CD4-positive, alpha-beta T cell (primary cell): Measurements from ENCODE around the gene ZMPSTE24. TPM values are rescaled to one million over a fixed set of nuclear protein-coding genes. Genes with fewer than 3 reads are reported as not detected.

Source experiments
- ATAC-seq: fragments of 200-7000 bp; cut with Tn5 transposase; one replicate; pipeline ENCODE4 v1.10.0; 2022; ENCODE audit warnings: mild to moderate bottlenecking; ENCODE audit not compliant: poor library complexity
- CTCF ChIA-PET: fragments of 350-600 bp; sonication (Branson Sonifier 250); formaldehyde crosslinking; loops from one replicate; lab custom pipeline; 2021; ENCODE audit warnings: antibody characterized with exemption, inconsistent platforms; lab: Charles Lee
- POLR2A ChIA-PET: fragments of 350-600 bp; sonication (Branson Sonifier 250); formaldehyde crosslinking; loops from one replicate; lab custom pipeline; 2021; ENCODE audit warnings: antibody characterized with exemption, inconsistent platforms; lab: Charles Lee
- DNase-seq, 14 experiments: peaks; one replicate each; pipeline ENCODE4 v3.0.0-alpha.2; 2013 to 2020; ENCODE audit warnings: mixed read lengths in 2 of 14
- H3K27ac ChIP-seq, 2 donors: one replicate each; pipeline versions ENCODE4 v1.5.1 to v1.7.0; 2013; ENCODE audit warnings: low read length in 2 of 2, low read depth in 1 of 2, mild to moderate bottlenecking in 1 of 2
- H3K27me3 ChIP-seq, 2 experiments: 1 replicate in 1 of 2; 2 replicates in 1 of 2; pipeline versions ENCODE4 v1.6.1 to v1.7.0; 2013; ENCODE audit warnings: low read length in 2 of 2, control low read depth in 1 of 2, mild to moderate bottlenecking in 1 of 2, moderate library complexity in 1 of 2; ENCODE audit not compliant: insufficient read depth in 2 of 2, control insufficient read depth in 1 of 2
- H3K36me3 ChIP-seq: one replicate; pipeline ENCODE4 v1.6.1; 2013; ENCODE audit warnings: low read length, control low read depth; ENCODE audit not compliant: insufficient read depth
- H3K4me1 ChIP-seq: one replicate; pipeline ENCODE4 v1.6.1; 2013; ENCODE audit warnings: low read length, control low read depth; ENCODE audit not compliant: insufficient read depth
- H3K4me3 ChIP-seq: one replicate; pipeline ENCODE4 v1.5.1; 2013; ENCODE audit warnings: mild to moderate bottlenecking, low read length, moderate library complexity
- H3K9me3 ChIP-seq, 2 experiments: 1 replicate in 1 of 2; 2 replicates in 1 of 2; pipeline versions ENCODE4 v1.6.1 to v1.7.0; 2013; ENCODE audit warnings: low read length in 2 of 2, mild to moderate bottlenecking in 2 of 2, control low read depth in 1 of 2, moderate library complexity in 1 of 2; ENCODE audit not compliant: control insufficient read depth in 1 of 2, insufficient read depth in 1 of 2
- H3K27ac Mint-ChIP-seq: one replicate; pipeline ENCODE4 v1.8.0; 2020; ENCODE audit warnings: mixed read lengths
- H3K27me3 Mint-ChIP-seq: one replicate; pipeline ENCODE4 v1.8.0; 2021; ENCODE audit warnings: mixed read lengths
- H3K36me3 Mint-ChIP-seq: one replicate; pipeline ENCODE4 v1.8.0; 2021; ENCODE audit warnings: low read depth, mixed read lengths
- H3K4me1 Mint-ChIP-seq: one replicate; pipeline ENCODE4 v1.8.0; 2021; ENCODE audit warnings: low read depth, mixed read lengths
- H3K4me3 Mint-ChIP-seq: one replicate; pipeline ENCODE4 v1.8.0; 2020; ENCODE audit warnings: mild to moderate bottlenecking, mixed read lengths
- H3K9me3 Mint-ChIP-seq: one replicate; pipeline ENCODE4 v1.8.0; 2020; ENCODE audit warnings: mixed read lengths
- intact Hi-C, 2 experiments: fragments of 100-400 bp; cut with DNase I in 1 of 2; cut with micrococcal nuclease in 1 of 2; formaldehyde crosslinking; loops; one replicate each; pipeline versions ENCODE4 v1.15.1 to v1.9.0; 2023 to 2025; cut with DNase I, micrococcal nuclease
- total RNA-seq, 174 experiments: library from RNA in 2 of 174; stranded (reverse) in 2 of 174; gene quantifications; one replicate each; pipeline ENCODE4 v1.2.3 and lab custom pipeline; 2021 to 2026
- TF ChIP-seq, protein P1 (sequence below): fragments of 200-600 bp; IDR thresholded peaks from one replicate; pipeline ENCODE4 v1.8.0; 2022; ENCODE audit warnings: antibody characterized with exemption, mild to moderate bottlenecking

The ZMPSTE24 gene
- total RNA-seq, 2 experiments from 2014 or later, result 8.7 to 8.8 TPM

DNA sequence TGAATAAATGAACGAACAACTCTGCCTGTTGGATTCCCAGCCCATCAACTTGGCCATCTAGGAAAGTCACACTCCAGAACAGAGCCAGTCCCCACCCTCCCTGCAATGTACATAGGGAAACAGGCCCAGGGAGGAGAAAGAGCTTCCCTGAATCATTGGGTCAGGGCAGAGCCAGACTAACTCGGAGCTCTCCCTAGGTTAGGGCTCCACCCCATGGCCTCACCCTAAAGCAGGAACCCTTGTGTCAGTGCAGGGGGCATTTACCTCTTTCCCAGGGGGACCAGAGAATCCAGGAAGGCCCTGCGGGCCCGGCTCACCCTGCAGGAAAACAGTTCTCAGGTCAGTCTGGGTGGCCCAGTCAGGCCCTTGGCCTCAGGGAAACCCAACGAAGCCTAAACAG is 47.4 kb downstream of the ZMPSTE24 start:
- ATAC-seq (no peak), DNase-seq (no peak)
- CTCF ChIA-PET, result no interaction called here
- H3K27ac ChIP-seq, result no peak overlapping the region
- no peaks in the 10 kb centered on the region for H3K36me3 Mint-ChIP-seq
- H3K27ac Mint-ChIP-seq, result no peak overlapping the region
- no peaks in the 10 kb centered on the region for H3K9me3 Mint-ChIP-seq
- no peaks in the 10 kb centered on the region for H3K36me3 ChIP-seq
- no peak overlapping the region for H3K4me3 ChIP-seq
- POLR2A ChIA-PET, result no interaction called here
- intact Hi-C loops, result no loop called here
- no peak overlapping the region for H3K4me3 Mint-ChIP-seq
- H3K4me1 Mint-ChIP-seq, result no peaks in the 10 kb centered on the region
- H3K27me3 Mint-ChIP-seq, result no peaks in the 10 kb centered on the region
- TF ChIP-seq, protein P1, sequence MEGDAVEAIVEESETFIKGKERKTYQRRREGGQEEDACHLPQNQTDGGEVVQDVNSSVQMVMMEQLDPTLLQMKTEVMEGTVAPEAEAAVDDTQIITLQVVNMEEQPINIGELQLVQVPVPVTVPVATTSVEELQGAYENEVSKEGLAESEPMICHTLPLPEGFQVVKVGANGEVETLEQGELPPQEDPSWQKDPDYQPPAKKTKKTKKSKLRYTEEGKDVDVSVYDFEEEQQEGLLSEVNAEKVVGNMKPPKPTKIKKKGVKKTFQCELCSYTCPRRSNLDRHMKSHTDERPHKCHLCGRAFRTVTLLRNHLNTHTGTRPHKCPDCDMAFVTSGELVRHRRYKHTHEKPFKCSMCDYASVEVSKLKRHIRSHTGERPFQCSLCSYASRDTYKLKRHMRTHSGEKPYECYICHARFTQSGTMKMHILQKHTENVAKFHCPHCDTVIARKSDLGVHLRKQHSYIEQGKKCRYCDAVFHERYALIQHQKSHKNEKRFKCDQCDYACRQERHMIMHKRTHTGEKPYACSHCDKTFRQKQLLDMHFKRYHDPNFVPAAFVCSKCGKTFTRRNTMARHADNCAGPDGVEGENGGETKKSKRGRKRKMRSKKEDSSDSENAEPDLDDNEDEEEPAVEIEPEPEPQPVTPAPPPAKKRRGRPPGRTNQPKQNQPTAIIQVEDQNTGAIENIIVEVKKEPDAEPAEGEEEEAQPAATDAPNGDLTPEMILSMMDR, result no peak
- no peaks in the 10 kb centered on the region for H3K4me1 ChIP-seq
- H3K27me3 ChIP-seq, result no peaks in the 10 kb centered on the region
- no peaks in the 10 kb centered on the region for H3K9me3 ChIP-seq

DNA sequence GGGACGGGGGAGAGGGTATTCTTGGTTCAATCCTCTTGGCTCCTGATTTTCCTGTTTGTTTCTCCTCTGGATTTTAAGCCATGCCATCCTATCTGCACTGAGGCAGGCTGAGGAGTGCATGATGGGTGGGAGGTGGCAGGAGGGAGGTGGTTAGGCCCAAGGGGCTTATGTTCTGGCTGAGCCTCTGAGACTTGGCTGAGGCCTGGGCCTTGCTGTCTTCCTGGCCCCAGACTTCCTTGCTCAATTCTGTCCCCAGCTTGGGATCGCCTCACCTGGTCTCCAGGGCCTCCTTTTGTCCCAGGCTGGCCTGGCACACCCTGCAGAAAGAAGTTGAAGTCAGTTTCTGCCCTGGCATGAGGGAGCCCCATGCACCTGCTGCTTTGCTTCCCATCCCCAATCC is 47.8 kb downstream of the ZMPSTE24 start:
- CTCF ChIA-PET, result no interaction called here
- Histone ChIP-seq H3K4me1 (no peaks in the 10 kb centered on the region), H3K36me3 (no peaks in the 10 kb centered on the region), H3K27ac (no peak overlapping the region), H3K27me3 (no peaks in the 10 kb centered on the region), H3K9me3 (no peaks in the 10 kb centered on the region), H3K4me3 (no peak overlapping the region)
- intact Hi-C loops, result no loop called here
- TF ChIP-seq, protein P1, result no peak
- ATAC-seq, result no peak
- Mint-ChIP-seq H3K4me1 (no peaks in the 10 kb centered on the region), H3K27ac (no peak overlapping the region), H3K36me3 (no peaks in the 10 kb centered on the region), H3K27me3 (no peaks in the 10 kb centered on the region), H3K4me3 (no peak overlapping the region), H3K9me3 (no peaks in the 10 kb centered on the region)
- no peak for DNase-seq
- POLR2A ChIA-PET, result no interaction called here

DNA sequence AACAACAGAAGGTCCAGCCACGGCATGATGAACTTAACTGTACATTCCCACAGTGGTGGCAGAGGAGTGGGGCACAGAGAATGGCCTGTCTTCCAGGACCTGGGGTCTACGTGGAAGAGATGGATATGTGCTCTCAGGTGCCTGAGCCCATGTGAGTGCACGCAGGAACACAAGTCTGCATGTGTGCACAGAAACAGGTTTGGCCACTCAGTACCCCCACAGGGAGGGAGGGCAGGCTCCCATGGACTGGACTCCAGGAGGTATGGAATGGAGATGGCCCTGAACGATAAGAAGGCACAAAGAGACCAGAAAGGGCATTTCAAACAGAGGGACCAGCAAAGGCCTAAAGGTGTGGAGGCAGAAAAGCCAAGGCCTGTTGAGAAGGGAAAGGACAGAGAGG is 48.3 kb downstream of the ZMPSTE24 start:
- no peak overlapping the region for H3K27ac Mint-ChIP-seq
- no peak for ATAC-seq
- CTCF ChIA-PET, result no interaction called here

More for the DNA sequence above, 48.3 kb downstream of the ZMPSTE24 start:
- Histone ChIP-seq H3K4me3 (no peak overlapping the region), H3K27me3 (no peaks in the 10 kb centered on the region), H3K9me3 (no peaks in the 10 kb centered on the region), H3K27ac (no peak overlapping the region), H3K36me3 (no peaks in the 10 kb centered on the region), H3K4me1 (no peaks in the 10 kb centered on the region)
- Mint-ChIP-seq H3K27me3 (no peaks in the 10 kb centered on the region), H3K4me3 (no peak overlapping the region), H3K4me1 (no peaks in the 10 kb centered on the region), H3K9me3 (no peaks in the 10 kb centered on the region), H3K36me3 (no peaks in the 10 kb centered on the region)
- intact Hi-C loops, result no loop called here
- no peak for DNase-seq
- POLR2A ChIA-PET, result no interaction called here
- TF ChIP-seq, protein P1, result no peak
